GM21367 (cell line): ENCODE data around the gene AGAP2.

Experiments used
- ATAC-seq: cut with Tn5 transposase; IDR thresholded peaks from one replicate; pipeline ENCODE4 v1.9.1; 2021; ENCODE audit not compliant: unreplicated experiment

Gene AGAP2

DNA sequence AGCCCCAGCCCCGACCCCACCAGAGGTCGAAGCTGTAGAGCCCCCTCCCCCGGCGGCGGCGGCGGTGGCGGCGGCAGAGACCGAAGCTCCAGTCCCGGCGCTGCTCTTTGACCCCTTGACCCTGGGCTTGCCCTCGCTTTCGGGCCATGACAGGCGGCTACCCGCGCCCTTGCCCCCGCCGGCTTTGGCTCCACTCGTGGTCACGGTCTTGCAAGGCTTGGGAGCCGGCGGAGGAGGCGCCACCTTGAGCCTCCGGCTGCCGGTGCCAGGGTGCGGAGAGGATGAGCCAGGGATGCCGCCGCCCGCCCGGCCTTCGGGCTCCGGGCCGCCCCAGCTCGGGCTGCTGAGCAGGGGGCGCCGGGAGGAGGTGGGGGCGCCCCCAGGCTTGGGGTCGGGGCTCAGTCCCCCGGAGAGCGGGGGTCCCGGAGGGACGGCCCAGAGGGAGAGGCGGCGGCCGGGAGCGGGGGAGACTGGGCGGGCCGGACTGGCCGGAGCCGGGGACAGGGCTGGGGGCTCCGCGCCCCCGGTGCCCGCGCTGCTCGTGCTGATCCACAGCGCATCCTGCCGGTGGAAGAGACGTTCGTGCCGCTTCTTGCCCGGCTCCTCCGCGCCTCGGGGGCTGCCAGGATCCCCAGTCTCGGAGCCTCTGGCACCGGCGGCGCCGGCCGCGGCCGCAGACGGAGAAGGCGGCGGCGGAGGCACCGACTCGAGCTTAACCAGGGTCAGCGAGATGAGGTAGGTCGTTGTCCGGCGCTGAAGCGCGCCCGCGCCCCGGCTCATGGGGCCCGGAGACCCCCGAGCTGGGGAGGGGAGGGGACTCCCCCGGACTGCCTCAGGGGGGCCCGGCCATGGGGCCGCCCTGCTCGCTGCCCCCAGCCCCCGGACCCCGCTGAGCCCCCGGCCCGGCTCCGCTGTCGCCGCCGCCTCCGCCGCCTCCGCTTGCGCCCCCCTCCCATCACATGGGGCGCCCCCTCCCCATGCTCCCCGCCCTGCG is 778 bp downstream of the AGAP2 start:
- ATAC-seq = no peak

DNA sequence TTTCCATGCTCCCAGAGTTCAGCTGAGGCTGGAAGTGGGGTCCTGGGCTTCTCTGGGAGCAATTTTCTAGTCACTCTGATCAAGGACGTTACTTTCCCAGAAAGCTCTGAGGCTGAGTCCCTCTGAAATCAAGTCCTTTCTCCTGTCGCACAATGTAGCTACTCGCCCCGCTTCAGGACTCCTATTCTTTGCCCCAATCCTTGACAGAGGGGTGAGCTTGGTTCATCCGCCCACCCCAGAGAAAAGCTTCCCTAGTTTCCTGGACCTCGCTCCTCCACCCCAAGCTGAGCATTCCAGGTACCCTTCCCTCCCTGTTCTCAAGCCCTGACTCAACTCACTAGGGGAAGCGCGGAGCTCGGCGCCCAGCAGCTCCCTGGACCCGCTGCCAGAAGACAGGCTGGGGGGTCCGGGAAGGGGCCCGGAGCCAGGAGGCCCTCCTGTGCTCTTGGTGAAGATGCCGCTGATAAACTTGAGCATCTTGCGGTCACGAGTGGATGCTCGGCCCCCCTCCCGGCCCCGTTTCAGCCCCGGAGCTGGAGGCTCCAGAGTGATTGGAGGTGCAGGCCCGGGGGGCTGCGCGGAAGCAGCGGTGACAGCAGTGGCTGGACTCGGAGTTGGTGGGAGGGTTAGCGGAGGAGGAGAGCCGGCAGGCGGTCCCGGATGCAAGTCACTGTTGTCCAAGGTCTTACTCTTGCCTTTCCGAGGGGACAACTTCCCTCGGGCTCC is 1.6 kb downstream of the AGAP2 start:
- no peak for ATAC-seq

DNA sequence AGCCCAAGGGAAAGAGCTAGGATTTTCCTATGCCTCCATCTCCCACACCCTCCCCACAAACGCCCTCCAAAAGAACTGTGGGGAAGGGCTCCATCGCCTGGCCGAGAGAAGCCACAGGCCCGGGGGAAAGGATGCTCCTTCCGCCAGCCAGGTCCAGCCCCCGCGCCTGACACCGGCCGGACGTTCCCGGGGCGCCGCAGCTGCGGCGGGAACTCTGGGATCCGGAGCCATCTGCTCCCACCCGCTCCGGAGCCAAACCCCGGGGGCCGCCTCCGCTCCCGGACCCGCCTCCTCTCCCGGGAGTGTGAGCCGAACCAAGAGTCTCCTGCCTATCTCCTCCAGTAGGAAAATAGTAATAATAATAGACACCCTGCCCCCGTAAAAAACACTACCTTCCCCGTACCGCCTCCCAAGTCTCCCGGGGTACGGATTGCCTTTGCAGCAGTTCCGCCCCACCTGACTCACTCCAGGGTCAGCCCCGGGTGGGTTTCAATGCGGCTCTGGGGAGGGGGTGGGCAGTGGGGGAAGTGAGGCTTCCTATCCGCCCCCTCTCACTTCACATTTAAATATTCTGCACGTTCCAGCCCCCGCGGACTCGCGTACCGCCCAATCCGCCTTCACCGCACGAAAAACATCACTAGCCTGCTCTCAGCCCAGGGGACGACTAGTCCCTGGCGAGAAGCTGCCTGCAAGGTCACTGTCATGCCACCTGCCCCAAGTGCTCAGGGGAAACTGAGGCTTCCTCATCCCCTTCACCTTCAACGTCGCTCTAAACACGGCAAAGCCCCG is 2.4 kb downstream of the AGAP2 start:
- ATAC-seq = no peak

DNA sequence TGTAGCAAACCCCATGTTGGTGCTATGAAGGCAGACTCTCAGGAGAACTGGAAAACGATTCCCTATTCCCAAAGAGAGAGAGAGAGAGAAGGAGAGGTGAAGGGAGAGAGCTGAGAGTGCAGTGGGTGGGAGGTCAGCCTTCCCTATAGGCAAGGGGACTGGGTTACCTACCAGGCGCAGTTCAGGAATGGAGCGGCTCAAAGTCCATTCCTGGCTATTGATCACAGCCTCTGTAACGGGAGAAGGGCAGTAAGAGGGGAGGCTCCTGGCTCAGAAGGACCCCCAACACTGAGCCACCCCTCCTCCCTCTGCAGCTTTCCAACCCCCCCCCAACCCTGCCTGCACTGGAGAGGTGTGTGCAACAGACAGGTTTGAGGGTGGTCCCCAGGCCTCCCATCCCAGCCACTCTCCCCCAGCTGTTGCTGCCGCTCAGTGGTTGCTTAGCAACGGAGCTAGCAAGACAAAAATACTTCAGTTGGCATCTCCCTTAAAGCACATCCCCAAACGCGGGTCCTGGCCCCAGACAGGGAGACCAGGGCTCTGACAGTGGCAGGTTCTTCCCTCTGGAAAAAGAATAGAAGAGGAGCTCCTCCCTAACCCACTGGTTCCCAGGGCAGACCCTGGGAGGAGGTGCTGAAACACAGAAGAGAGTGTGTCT is 3.2 kb downstream of the AGAP2 start:
- no peak for ATAC-seq

DNA sequence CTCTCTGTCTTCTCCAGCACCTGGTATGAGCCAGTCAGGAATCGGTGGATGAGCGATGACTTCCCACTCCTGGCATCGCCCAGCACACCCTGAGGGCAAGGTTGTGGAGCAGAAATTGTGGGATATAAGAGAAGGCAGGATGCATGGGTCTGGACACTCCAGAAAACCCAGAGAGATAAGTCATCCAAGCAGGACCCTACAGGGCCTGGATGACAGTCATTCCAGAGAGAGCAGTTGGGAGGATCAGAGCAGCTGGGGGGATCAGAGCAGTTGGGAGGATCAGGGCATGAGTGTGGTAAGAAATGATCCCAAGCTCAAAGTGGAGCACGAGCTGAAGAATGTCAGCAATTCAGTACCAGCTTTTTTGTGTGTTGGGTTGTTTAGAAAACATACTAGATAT is 4.0 kb downstream of the AGAP2 start:
- ATAC-seq = no peak

DNA sequence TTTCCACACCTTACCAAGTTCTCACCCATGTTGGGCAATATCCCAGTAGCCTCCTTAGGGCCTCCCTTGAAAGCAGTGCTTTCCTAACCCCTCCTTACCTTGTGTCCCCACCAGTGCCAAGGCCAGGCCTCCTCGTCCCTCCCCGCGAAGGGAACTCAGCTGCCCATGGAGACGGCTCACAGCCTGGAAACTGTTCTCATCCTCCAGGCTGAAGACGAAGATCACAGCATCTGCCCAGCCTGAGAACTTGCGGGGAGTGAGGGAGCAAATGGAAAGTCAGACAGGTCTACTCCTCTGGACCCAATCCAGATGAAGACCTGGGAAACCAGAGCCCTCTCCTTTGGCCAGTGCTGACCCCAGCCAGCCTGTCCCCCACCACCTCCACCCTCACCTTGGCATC is 4.6 kb downstream of the AGAP2 start:
- no peak for ATAC-seq

DNA sequence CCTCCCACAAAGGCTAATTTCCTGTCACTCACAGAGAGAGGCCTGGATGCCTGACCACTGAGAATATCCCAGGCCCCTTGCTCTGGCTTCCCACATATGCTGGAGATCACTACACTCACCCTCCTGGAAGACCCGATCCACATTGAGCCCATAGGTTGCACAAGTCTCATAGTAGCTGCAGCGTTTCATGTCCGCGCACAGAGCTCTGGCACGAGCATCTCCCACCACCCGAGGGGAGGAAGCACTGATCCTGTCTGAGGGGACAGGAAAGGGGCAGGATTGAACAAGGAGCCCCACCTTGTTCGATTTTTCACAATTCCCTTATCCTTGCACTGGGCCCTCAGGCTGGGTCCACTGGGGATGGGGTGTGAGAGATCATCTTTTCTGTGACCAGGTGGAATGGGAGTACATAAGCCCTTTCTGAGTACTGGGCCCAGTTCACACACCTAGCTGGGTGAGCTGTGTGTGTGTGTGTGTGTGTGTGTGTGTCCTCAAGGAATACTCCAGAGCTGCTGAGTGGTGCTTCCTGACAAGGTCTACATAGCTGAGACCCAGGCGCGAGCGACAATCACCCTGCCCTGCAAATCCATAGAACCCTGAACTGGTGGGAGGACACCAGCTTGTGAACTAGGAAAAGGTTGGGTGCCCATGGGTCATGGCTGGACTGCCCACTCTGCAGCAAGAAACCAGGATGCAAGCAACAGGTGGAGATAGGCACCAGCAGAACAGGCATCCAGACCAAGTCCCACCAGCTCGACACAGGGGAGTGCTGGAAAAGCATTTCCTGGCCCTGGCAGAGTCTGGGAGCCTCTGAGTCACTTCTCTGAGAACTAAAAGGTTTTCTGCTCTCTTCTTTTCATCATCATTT is 5.6 kb downstream of the AGAP2 start:
- no peak for ATAC-seq

DNA sequence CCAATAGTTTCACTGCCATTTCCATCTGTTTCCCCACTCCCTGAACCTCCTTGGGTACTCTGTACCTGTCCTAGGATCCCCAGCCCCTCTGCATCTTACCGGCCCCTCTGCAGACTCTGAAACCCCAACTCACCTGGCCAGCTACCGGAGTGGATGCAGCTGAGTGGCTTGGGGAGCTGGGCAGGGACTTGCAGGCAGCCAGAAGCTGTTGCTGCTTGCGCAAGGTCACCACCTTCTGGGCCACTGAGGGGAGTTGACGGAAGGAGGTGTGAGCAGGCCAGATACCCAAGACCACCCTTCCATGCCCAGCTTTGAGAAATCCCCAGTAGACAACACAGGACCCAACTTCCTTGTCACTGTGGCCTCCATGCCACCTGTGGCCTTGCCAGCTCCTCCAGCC is 6.3 kb downstream of the AGAP2 start:
- ATAC-seq = no peak

DNA sequence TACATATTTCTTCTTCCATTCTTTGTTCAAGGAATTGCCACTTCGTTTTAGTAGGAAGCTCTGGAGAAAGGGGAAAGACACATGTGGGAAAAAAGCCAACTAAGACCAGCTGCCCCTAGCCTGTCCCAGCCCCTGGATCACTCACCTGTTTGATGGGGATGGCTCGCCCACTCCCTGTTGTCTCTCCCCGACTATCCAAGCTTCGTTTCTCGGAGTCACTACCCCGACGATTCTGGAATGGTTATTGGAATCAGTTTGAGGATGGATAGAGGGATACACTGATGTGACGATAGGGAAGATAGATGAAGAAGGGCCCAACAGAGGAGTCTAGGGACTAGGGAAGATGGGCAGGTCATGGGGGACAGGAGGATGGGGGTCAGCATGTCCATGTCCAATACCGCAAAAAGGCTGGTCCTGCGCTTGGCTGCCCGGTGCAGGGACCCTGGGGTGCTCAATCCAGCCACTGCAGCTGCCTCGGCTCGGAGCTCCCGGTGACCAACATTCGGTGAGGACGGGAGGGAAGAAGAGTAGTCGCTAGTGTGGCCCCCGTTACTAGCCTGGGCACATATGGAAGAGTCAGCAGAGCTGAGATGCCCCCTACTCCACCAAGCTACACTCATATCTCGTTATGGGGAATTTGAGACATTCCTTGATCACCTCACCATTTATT is 7.0 kb downstream of the AGAP2 start:
- no peak for ATAC-seq

DNA sequence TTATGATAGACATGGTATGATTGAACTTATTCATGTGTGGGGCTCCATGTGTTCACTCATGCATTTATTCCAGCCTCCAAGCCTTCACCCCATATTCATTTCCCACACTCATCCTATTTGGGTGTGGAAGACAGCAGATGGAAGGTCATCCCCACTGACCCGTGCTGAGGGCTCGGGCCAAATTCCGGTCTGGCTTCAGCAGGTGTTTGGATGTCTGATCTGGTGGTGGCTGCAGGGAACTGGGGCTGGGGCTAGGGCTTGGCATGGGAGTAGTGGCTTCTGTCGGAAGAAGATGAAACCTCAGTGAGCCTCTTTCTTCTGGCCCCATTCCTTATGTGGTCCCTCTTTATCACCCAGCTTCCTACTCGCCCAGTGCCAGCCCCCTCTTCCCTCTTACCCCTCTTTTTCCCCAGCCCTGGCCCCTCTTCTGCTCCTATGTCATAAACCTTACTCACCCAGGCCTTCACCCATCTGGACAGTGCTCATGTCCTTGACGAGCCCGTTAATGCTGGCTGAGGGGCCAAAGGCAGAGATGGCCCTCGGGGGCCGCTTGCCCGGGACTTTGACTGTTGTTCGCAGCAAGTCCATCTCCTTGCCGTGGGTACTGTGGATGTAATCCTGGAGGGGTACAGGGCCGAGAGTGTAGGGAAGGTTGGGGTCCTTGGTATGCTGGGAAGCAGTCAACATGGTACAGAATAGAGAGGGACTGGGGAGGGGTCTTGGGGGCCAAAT is 8.0 kb downstream of the AGAP2 start:
- no peak for ATAC-seq

DNA sequence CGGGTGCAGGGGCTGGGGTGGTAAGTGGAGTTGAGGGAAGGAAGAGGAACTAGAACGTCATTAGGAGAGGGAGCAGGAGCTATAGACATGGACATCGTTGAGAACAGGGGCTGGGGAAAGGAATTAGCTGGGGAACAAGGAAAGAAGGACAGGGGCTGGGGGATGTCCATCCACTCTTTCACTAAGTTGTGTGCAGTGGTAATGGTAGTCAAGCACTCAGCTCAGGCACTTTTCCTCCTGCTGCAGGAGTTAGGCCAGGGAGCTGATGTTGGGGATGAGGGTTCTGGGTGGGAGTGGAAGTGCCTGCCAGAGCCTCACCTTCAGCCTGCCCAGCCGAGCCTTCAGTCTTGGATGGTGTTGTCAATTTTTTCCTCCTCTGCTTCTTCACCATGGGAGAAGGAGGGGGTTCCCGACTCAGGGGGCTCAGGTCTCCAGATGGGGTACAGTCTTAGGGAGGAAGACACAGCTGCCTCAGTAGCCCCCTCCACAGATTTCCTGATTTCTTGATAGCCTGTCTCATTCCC is 9.2 kb downstream of the AGAP2 start:
- ATAC-seq = no peak

DNA sequence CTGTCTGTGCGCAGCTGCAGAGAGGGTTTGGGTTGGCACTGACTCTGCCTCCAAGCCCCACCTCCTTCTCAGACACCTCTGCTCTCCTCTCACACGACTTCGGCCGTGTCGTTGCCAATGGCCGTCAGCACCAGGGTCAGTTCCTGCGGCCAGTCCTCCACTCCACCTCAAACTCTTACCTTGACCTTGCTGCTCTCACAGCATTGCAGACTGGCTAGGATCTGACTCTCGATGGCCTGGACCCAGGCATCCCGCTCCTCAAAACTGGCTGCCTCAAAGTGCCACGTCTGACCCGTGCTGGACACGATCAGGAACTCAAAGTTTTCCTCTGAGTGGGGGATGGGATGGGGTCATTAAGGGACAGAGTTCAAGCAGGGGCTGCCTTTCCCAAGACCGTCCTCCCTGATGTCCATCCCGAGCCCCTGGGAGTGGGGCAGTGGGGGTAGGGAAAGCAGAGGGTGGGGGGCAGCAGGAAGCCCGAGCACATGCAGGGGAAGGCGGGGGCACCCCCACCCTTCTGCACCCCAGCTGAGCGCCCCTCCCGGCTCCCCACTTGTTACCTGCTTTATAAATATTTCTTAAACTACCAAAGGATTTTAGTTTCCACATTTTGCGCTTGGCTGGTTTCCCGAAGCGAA is 10.7 kb downstream of the AGAP2 start:
- no peak for ATAC-seq

DNA sequence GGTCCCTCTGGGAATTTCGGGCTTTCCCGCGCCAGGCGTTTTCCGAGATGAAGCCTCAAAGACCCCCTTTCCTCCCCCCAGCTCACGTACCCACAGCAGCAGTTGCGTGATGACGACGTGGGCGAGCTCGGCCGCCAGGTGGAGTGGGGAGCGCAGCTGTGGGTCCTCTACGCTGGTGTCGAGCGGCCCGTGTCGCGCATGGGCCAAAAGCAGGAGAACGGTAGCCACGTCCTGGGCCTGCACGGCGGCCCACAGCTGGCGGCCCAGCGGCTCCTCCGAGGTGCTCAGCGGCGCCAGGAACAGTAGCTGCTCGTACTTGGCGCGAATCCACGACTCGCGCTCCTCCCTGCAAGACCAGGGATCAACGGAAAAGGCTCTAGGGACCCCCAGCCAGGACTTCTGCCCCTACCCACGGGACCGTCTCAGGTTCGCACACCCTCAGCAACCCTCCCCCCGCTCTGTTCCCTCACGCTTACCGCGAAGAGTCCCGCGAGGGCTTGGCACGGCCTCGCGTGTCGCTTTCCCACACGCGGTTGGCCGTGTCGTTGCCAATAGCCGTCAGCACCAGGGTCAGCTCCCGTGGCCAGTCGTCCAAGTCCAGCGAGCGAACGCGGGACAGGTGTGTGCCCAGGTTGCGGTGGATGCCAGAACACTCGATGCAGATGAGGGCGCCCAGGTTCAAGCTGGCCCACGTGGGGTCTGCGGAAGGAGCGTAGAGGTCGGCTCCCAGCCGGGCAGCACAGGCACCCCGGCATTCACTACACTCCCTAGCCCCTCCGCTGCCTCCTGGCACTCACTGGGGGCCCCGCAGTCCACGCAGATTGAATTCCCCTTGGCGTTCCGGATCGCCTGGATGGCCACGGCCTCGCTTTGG is 11.4 kb downstream of the AGAP2 start:
- no peak for ATAC-seq

DNA sequence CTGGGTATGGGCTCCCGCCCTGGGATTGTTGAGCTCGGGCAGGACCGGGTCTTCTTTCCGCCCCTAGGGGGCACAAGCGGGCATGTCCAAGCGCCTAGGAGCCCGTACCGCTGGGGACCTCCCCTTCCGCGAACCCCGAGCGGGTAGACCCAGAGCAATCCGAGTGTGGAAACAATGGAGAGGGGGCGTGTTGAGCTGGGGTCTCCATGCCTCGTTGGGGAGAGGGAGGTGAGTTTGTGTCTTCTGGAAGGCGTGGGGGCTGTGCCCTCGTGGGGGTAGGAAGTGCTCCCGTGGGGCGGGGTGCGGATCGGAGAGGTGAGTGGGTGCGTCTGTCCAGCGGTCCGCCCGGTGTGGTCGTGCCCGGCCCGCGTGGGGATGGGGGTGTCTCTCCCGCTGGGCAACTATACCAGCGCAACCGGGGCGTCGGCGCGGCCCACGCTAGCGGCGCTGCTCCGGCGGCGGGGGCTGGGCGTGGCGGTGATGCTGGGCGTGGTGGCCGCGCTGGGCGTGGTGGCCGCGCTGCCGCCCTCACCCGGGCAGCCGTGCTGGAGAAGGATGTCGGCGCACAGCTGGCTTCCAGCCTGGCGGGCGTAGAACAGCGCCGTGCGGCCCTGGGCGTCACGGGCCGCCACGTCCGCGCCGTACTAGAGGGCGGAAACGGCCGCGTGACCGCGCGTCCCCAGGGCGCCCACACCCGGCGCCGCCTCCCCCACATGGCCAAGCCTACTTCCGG is 12.2 kb downstream of the AGAP2 start:
- ATAC-seq = no peak

DNA sequence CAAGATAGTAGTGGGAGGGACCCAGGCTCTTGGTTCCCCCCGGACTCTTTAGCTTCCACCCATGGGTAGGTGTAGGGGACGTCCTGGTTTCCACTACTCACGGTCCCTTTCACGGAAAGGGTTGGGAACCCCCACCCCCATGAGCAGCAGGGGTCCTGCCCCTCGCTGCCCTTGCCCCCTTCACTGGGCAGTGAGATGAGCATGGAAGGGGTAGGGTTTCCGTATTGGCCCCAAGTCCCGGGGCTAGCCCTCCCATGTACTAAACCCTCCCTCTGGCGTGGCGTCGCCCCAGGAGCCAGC is 12.7 kb downstream of the AGAP2 start:
- no peak for ATAC-seq

DNA sequence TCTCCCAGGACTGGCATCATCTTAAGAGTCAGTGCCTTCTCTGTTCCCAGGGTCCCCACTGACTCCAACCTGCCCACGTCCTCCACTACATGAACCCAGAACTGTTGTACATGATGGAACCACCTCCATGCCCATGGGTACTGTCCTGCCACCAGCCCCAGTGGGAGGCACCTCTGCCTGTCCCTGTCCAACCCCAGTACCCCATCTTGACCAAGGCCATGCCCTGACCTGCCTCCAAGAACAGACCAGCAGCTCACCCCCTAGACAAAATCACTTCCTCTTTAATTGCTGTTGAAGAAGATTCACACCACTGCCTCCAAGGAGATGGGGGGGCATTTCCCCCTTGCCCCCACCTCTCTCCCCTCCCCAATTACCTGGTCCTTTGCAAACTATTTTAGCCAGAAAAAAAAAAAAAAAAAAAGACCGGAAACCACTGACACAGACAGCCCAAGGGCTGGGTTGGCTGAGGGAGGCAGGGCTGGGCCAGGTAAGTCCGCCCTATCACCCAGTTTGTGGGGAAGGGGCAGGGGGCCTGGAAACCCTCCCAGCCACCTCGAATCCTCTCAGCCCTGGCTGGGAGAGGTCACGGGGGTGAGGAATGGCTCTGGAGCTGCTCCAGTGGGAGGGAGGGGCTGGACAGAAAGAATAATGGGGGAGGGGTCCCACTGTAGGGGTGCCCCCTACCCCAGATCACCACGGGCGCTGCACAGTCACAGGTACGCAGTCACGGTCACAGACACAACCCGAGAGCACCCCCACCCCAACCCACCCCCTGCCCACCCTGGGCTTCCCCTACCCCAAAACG is 13.4 kb downstream of the AGAP2 start:
- ATAC-seq = no peak
